ENCODE measurements around the gene OCIAD2.

The OCIAD2 gene

GRCh38 chr4:48943387-48943786 is 36.8 kb upstream of the OCIAD2 start:
- H3K36me3 ChIP-seq (ENCODE audit: control insufficient read depth in 1 of 2, insufficient read depth in 2 of 2, low read length in 2 of 2): no peaks in the 10 kb centered on the region
- H3K18ac ChIP-seq (ENCODE audit: low read length): no peak overlapping the region
- no peaks in the 10 kb centered on the region for H3K79me2 ChIP-seq (ENCODE audit: control insufficient read depth, insufficient read depth, low read length, poor library complexity)
- no peak overlapping the region for H2AK5ac ChIP-seq (ENCODE audit: low read length)
- peak in 1 of 2 donors; percentile 40 for DNase-seq
- no peaks in the 10 kb centered on the region for H3K79me1 ChIP-seq (ENCODE audit: low read length)
- no peaks in the 10 kb centered on the region for H3K27me3 ChIP-seq (ENCODE audit: insufficient read depth, low read length)
- no CpG with 5 or more reads among the region's 1 CpG for WGBS (ENCODE audit: extremely low coverage, insufficient coverage, insufficient read length)
- H3K27ac ChIP-seq (ENCODE audit: low read depth, low read length): no peak overlapping the region
- H4K12ac ChIP-seq (ENCODE audit: low read depth, low read length): no peak overlapping the region
- no peak overlapping the region for H2AFZ ChIP-seq (ENCODE audit: insufficient read depth, low read length, poor library complexity)
- no peak overlapping the region for H2BK12ac ChIP-seq (ENCODE audit: low read length)
- no peak overlapping the region for H4K91ac ChIP-seq (ENCODE audit: low read depth, low read length)
- H3K4ac ChIP-seq (ENCODE audit: low read depth, low read length): no peak overlapping the region
- H3K23ac ChIP-seq (ENCODE audit: low read length): no peak overlapping the region
- no peak overlapping the region for H4K8ac ChIP-seq (ENCODE audit: low read depth, low read length)
- peaks cover 2% of the 10 kb centered on the region for H3K9me3 ChIP-seq (ENCODE audit: insufficient read depth, low read depth, low read length)
- H3K9ac ChIP-seq (ENCODE audit: low read length): no peak overlapping the region
- H2BK120ac ChIP-seq (ENCODE audit: insufficient read depth, low read length, poor library complexity): no peak overlapping the region
- H3K4me3 ChIP-seq (ENCODE audit: low read depth, low read length): no peak overlapping the region
- peaks cover 2 to 10% of the 10 kb centered on the region in 2 experiments for H3K4me1 ChIP-seq (ENCODE audit: control insufficient read depth in 1 of 2, insufficient read depth in 2 of 2, low read length in 2 of 2)
- H3K4me2 ChIP-seq (ENCODE audit: low read length): no peak overlapping the region
- no peak overlapping the region for H3K14ac ChIP-seq (ENCODE audit: low read length)
- H2BK5ac ChIP-seq (ENCODE audit: low read depth, low read length, poor library complexity): no peak overlapping the region

- no peak overlapping the region for H2BK120ac ChIP-seq (ENCODE audit: insufficient read depth, low read length, poor library complexity)
- H3K9me3 ChIP-seq (ENCODE audit: insufficient read depth, low read depth, low read length): peaks cover 3% of the 10 kb centered on the region
- H4K91ac ChIP-seq (ENCODE audit: low read depth, low read length): no peak overlapping the region
- H2BK12ac ChIP-seq (ENCODE audit: low read length): no peak overlapping the region
- no peak overlapping the region for H3K4me3 ChIP-seq (ENCODE audit: low read depth, low read length)
- H2BK5ac ChIP-seq (ENCODE audit: low read depth, low read length, poor library complexity): no peak overlapping the region
- no peak overlapping the region for H3K14ac ChIP-seq (ENCODE audit: low read length)
- no peaks in the 10 kb centered on the region for H3K79me1 ChIP-seq (ENCODE audit: low read length)
- no peak overlapping the region for H4K12ac ChIP-seq (ENCODE audit: low read depth, low read length)
- H4K8ac ChIP-seq (ENCODE audit: low read depth, low read length): no peak overlapping the region
- peaks cover 2 to 7% of the 10 kb centered on the region in 2 experiments for H3K4me1 ChIP-seq (ENCODE audit: control insufficient read depth in 1 of 2, insufficient read depth in 2 of 2, low read length in 2 of 2)
- H3K36me3 ChIP-seq (ENCODE audit: control insufficient read depth in 1 of 2, insufficient read depth in 2 of 2, low read length in 2 of 2): no peaks in the 10 kb centered on the region
- H2AK5ac ChIP-seq (ENCODE audit: low read length): no peak overlapping the region
- no peak overlapping the region for H3K4ac ChIP-seq (ENCODE audit: low read depth, low read length)
- H3K79me2 ChIP-seq (ENCODE audit: control insufficient read depth, insufficient read depth, low read length, poor library complexity): no peaks in the 10 kb centered on the region
- H3K23ac ChIP-seq (ENCODE audit: low read length): no peak overlapping the region
- no peaks in the 10 kb centered on the region for H3K27me3 ChIP-seq (ENCODE audit: insufficient read depth, low read length)
- H3K27ac ChIP-seq (ENCODE audit: low read depth, low read length): no peak overlapping the region
- H3K18ac ChIP-seq (ENCODE audit: low read length): no peak overlapping the region
- no peak overlapping the region for H3K9ac ChIP-seq (ENCODE audit: low read length)
- no peak overlapping the region for H2AFZ ChIP-seq (ENCODE audit: insufficient read depth, low read length, poor library complexity)
- no peak overlapping the region for H3K4me2 ChIP-seq (ENCODE audit: low read length)
- peak; percentile 50 to 85 for DNase-seq
Measured at GRCh38 chr4:48939785-48940184, 33.2 kb upstream of the OCIAD2 start.

DNA sequence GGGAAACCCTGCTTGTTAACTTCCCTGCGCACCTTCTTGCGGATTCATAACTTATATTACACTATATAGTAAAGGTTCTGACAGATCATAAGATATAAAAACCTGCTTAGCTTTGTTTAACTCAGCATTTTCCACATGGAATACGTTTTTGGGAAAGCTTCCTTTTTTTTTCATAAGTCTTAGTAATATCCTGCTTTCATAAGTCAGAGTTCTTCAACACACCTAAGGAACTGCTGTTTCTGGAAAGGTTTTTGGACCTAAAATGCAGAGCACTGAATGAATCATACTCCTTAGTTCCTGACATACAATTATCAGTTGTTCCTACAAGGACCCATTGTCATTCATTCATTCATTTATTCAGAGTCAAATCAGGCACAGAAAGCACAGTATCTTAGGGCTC is 32.3 kb upstream of the OCIAD2 start:
- Histone ChIP-seq H2AFZ (ENCODE audit: insufficient read depth, low read length, poor library complexity) (no peak overlapping the region), H3K9me3 (ENCODE audit: insufficient read depth, low read depth, low read length) (peaks cover 3% of the 10 kb centered on the region), H3K79me1 (ENCODE audit: low read length) (no peaks in the 10 kb centered on the region), H2BK5ac (ENCODE audit: low read depth, low read length, poor library complexity) (no peak overlapping the region), H3K36me3 (ENCODE audit: control insufficient read depth in 1 of 2, insufficient read depth in 2 of 2, low read length in 2 of 2) (no peaks in the 10 kb centered on the region), H4K91ac (ENCODE audit: low read depth, low read length) (no peak overlapping the region), H2BK12ac (ENCODE audit: low read length) (no peak overlapping the region), H4K12ac (ENCODE audit: low read depth, low read length) (no peak overlapping the region), H3K4me2 (ENCODE audit: low read length) (no peak overlapping the region), H3K4ac (ENCODE audit: low read depth, low read length) (no peak overlapping the region), H3K18ac (ENCODE audit: low read length) (no peak overlapping the region), H3K14ac (ENCODE audit: low read length) (no peak overlapping the region), H3K9ac (ENCODE audit: low read length) (no peak overlapping the region), H3K4me3 (ENCODE audit: low read depth, low read length) (no peak overlapping the region), H3K27ac (ENCODE audit: low read depth, low read length) (no peak overlapping the region), H3K23ac (ENCODE audit: low read length) (no peak overlapping the region), H3K79me2 (ENCODE audit: control insufficient read depth, insufficient read depth, low read length, poor library complexity) (no peaks in the 10 kb centered on the region), H2BK120ac (ENCODE audit: insufficient read depth, low read length, poor library complexity) (no peak overlapping the region), H3K4me1 (ENCODE audit: control insufficient read depth in 1 of 2, insufficient read depth in 2 of 2, low read length in 2 of 2) (peaks cover 0 to 2% of the 10 kb centered on the region in 2 experiments), H3K27me3 (ENCODE audit: insufficient read depth, low read length) (no peaks in the 10 kb centered on the region), H2AK5ac (ENCODE audit: low read length) (no peak overlapping the region), H4K8ac (ENCODE audit: low read depth, low read length) (no peak overlapping the region)
- DNase-seq: no peak
- WGBS (ENCODE audit: extremely low coverage, insufficient coverage, insufficient read length): no CpG with 5 or more reads among the region's 3 CpGs

- no peak overlapping the region for H3K9ac ChIP-seq (ENCODE audit: low read length)
- H3K79me2 ChIP-seq (ENCODE audit: control insufficient read depth, insufficient read depth, low read length, poor library complexity): no peaks in the 10 kb centered on the region
- H3K36me3 ChIP-seq (ENCODE audit: control insufficient read depth in 1 of 2, insufficient read depth in 2 of 2, low read length in 2 of 2): no peaks in the 10 kb centered on the region
- DNase-seq: no peak
- H3K9me3 ChIP-seq (ENCODE audit: insufficient read depth, low read depth, low read length): peaks cover 3% of the 10 kb centered on the region
- H4K91ac ChIP-seq (ENCODE audit: low read depth, low read length): no peak overlapping the region
- no peak overlapping the region for H3K23ac ChIP-seq (ENCODE audit: low read length)
- H3K27me3 ChIP-seq (ENCODE audit: insufficient read depth, low read length): no peaks in the 10 kb centered on the region
- H2BK12ac ChIP-seq (ENCODE audit: low read length): no peak overlapping the region
- peaks cover 0 to 2% of the 10 kb centered on the region in 2 experiments for H3K4me1 ChIP-seq (ENCODE audit: control insufficient read depth in 1 of 2, insufficient read depth in 2 of 2, low read length in 2 of 2)
- no CpG with 5 or more reads among the region's 2 CpGs for WGBS (ENCODE audit: extremely low coverage, insufficient coverage, insufficient read length)
- H3K14ac ChIP-seq (ENCODE audit: low read length): no peak overlapping the region
- no peak overlapping the region for H4K8ac ChIP-seq (ENCODE audit: low read depth, low read length)
- no peak overlapping the region for H3K18ac ChIP-seq (ENCODE audit: low read length)
- H3K4me2 ChIP-seq (ENCODE audit: low read length): no peak overlapping the region
- H3K4me3 ChIP-seq (ENCODE audit: low read depth, low read length): no peak overlapping the region
- H2AFZ ChIP-seq (ENCODE audit: insufficient read depth, low read length, poor library complexity): no peak overlapping the region
- no peak overlapping the region for H4K12ac ChIP-seq (ENCODE audit: low read depth, low read length)
- no peaks in the 10 kb centered on the region for H3K79me1 ChIP-seq (ENCODE audit: low read length)
- no peak overlapping the region for H3K4ac ChIP-seq (ENCODE audit: low read depth, low read length)
- no peak overlapping the region for H2BK120ac ChIP-seq (ENCODE audit: insufficient read depth, low read length, poor library complexity)
- no peak overlapping the region for H3K27ac ChIP-seq (ENCODE audit: low read depth, low read length)
- H2AK5ac ChIP-seq (ENCODE audit: low read length): no peak overlapping the region
- no peak overlapping the region for H2BK5ac ChIP-seq (ENCODE audit: low read depth, low read length, poor library complexity)
Measured at GRCh38 chr4:48937033-48937432, 30.5 kb upstream of the OCIAD2 start.

Data from trophoblast cell (in vitro differentiated cells and primary cell).